Stimulated activated CD8-positive, alpha-beta memory T cell treated with anti-CD3 and anti-CD28 coated beads, Interleukin-4, amount 100 ng/mL, for 24 hours (primary cell): ENCODE results near the gene ZNF282.
A peak's percentile ranks its signal among the peaks of the same experiment; 100 is the strongest.

Experiments used
- DNase-seq: peaks from one replicate; pipeline ENCODE4 v3.0.0-alpha.2; 2020; ENCODE audit warnings: low read depth

The ZNF282 gene

DNA sequence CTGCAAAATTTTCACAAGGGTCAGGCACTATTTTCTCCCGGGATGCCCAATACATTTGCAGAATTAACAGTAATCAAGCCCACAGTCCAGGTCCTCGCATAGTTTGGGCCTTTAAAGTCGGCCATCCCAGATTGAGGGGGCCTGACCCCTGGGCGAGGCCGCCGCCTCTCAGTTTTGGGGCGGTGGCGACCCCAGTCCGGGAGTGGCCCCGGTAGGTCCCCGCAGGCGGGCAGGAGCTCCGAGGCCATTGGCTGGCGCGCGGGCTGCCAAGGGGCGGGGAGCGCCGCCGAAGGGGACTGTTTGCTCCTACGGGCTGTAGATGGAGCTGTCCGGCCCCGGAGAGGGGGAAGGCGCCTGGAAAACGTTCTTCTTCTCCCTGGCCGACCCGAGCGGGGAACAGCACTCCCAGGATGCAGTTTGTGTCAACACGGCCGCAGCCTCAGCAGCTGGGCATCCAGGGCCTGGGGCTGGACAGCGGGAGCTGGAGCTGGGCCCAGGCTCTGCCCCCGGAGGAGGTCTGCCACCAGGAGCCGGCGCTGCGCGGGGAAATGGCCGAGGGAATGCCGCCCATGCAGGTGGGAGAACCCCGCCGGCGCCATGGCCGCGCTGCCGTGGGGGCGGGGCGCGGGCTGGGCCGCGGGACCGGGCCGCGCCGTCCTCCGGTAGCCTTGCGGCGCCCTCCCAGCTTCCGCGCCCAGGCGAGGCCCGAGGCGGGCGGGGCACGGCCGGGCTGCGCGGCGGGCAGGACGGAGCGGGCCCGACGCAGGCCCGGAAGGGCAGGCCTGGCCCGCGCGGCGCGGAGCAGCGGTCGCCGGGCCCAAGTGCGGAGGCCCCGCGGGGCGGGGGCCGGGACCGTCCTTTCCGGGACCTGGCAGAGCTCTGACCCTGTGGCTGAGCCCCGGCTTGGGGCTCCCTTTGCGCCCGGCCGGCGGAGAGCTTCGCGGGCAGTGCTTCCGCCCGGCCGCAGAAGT, at the start of gene ZNF282:
TSS of gene ZNF282 (plus strand) at position 367 of the 971 bp plus-strand sequence. CDS start at position 411, 44 bp downstream.
- peak; percentile 65 for DNase-seq

- peak; percentile 64 for DNase-seq
These were observed 48.1 kb upstream of the ZNF282 start, which contains the start of gene ZNF398 for GRCh38 chr7:149147072-149147751. Gene ZNF398 (plus strand): TSS chr7:149147453. CDS start chr7:149147743, 290 bp downstream.

DNA sequence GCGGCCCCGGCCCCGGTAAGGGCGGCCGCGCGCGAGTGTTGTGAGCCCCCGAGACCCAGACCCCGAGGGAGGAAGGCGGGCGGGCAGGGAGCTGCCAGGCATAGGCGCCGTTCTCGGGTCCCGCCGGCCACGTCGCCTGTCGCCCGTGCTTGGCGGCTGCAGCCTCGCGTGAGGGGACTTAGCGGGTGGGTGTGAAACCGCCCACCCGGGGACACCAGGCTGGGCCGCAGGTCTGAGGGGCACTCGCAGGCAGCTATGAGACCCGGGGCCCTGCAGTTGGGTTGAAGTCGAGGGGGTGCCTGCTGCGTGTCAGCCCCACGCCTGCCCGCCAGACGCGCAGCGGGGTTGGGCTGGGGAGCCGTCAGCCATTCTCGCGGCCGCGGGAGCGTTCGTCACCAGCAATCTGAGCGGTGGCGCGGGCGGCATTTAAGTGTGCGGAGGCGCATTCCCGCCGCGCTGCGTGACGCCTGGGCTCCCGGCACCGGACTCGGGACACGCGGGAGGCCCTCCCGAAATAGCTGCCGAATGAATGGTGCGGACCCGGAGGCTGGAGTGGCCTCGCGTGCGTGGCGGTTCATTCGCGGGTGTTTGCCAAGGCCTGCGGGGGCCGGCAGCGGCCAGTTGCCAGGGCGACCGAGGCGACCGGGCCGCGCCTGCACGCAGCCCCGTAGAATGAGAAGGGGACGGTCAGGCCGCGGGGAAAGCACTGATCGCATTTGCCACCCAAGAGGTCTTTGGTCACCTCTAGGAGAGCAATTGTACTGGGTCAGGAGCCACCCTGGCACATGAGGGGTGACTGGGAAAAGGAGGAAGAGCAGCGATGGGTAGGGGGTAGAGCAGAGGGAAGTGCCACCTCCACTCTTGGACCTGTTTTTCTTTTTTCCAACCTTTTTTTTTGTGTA, 47.3 kb upstream of the ZNF282 start:
- peak; percentile 47 for DNase-seq

DNA sequence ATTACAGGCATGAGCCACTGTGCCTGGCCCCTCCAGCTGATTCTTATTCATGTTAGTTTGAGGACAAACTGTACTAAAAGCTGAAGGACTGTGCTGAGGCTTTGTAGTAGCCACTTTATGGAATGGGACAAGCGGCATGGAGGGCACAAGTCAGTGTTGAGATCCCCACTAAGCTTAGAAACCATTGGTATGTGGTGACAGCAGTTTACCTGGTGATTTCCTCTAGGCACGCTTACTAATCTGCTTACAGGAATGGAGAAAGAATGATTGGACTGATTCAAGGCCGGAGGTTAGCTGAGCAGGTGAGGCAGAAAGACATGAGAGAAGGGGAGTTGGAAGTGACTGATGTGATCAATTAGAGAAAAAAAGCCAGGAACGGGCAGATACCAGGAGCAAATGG, 44.4 kb upstream of the ZNF282 start:
- no peak for DNase-seq

DNA sequence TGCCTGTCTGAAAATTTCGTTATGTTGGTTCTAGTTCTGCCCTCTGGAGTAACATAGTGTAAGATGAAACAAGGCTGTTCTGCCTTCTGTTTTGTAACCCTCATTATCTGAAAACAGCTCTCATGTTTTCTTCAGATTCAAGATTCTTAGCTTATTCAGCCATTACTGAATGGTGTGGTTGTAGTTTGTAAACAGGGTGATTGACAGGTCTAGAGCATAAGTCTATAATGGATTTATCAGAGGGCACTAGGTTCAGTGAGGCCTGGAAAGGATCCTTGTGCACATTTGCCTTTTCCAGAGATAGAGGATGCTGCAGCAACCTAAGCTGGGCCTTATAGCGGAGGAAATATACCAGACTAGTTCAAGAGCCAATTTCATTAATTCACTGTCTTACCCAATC, 42.0 kb upstream of the ZNF282 start:
- no peak for DNase-seq

DNA sequence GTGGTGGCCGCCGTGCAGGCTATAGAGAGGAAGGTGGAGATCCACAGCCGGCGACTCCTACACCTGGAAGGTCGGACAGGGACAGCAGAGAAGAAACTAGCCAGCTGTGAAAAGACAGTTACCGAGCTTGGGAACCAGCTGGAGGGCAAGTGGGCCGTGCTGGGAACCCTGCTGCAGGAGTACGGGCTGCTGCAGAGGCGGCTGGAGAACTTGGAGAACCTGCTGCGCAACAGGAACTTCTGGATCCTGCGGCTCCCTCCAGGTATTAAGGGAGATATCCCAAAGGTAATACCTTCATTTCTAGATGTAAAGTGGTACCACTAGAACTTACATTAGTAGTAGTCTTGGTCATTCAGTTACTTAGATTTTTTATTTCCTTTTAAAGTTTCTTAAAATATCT, 41.3 kb upstream of the ZNF282 start:
- DNase-seq, result no peak

GRCh38 chr7:149156898-149157297, 38.4 kb upstream of the ZNF282 start:
- no peak for DNase-seq

- no peak for DNase-seq
These were observed 34.0 kb upstream of the ZNF282 start for GRCh38 chr7:149161241-149161848.

DNA sequence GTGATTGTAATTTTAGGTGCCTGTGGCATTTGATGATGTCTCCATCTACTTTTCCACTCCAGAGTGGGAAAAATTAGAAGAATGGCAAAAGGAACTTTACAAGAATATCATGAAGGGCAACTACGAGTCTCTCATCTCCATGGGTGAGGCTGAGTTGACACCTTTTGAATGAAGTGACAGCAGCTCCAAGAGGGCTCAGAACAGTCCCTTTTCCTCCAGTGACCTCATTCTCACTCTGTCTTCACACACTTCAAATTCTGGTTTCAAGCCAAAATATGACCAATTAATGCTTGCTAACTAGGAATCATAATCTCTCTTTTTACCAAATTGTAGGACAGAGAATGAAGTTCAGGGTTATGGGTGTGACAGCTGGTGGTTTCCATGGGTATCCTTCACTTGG, 29.2 kb upstream of the ZNF282 start:
- no peak for DNase-seq

- no peak for DNase-seq
These were observed 28.6 kb upstream of the ZNF282 start for GRCh38 chr7:149166630-149167352.

DNA sequence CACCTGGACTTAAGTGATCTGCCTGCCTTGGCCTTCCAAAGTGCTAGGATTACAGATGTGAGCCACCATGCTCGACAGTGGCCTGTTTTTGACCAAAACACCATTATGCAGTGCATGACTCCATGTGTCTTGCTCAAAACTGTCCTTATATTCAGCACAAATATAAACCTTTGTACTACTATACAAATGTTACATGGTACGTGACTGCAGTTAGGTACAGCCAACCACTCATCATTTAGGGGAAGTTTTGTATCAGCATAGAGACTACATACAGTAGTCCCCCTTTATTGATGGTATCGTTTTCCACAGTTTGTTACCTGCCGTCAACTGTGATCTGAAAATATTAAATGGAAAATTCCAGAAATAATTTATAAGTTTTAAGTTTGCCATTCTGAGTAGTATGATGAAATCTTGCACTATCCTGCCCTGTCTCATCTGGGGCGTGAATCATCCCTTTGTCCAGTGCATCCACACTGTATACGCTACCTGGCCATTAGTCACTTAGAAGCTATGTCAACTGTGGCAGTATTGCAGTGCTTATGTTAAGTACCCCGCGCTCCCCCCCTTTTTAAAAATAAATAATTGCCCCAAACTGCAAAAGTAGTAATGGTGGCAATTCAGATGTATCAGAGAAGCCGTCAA, 23.3 kb upstream of the ZNF282 start:
- no peak for DNase-seq

DNA sequence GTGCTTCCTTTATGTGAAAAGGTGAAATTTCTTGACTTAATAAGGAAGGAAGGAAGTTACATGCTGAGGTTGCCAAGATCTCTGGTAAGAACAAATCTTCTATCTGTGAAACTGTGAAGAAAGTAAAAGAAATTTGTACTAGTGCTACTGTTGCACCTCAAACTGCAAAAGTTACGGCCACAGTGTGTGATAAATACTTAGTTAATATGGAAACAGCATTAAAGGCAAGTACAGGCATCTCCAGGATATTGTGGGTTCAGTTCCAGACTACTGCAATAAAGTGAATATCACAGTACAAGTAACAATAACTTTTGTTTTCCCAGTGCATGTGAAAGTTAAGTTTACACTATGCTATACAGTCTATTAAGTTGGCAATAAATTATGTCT, 22.8 kb upstream of the ZNF282 start:
- no peak for DNase-seq

GRCh38 chr7:149175150-149175549, 20.2 kb upstream of the ZNF282 start:
- DNase-seq, result no peak

DNA sequence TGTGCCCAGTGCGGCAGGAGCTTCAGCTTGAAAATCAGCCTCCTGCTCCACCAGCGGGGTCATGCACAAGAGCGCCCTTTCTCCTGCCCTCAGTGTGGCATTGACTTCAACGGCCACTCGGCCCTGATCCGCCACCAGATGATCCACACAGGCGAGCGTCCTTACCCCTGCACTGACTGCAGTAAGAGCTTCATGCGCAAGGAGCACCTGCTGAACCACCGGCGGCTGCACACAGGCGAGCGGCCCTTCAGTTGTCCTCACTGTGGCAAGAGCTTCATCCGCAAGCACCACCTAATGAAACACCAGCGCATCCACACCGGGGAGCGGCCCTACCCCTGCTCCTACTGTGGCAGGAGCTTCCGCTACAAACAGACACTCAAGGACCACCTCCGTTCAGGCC, 16.1 kb upstream of the ZNF282 start:
- no peak for DNase-seq

- DNase-seq, result no peak
These were observed 14.5 kb upstream of the ZNF282 start for GRCh38 chr7:149180722-149181449.

GRCh38 chr7:149181450-149181790, 13.9 kb upstream of the ZNF282 start:
- DNase-seq, result no peak

DNA sequence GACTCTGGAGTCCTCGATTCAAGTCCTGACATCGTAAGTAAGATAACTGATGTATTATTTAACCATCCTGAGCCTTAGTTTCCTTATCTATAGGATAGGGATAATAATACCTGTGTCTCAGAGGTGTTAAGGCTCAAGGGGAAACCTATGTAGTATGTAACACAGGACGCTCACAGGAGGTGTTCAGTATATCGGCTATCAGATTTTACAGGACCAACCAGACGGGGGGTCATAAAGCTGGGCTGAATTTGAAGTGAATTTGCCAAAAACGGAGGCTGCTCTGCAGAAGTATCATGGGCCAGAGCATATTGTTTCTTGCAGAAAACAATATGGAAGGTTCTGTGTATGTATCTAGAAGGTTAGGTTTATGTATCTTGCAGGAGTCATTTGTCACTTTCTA, 11.1 kb upstream of the ZNF282 start:
- DNase-seq, result no peak

DNA sequence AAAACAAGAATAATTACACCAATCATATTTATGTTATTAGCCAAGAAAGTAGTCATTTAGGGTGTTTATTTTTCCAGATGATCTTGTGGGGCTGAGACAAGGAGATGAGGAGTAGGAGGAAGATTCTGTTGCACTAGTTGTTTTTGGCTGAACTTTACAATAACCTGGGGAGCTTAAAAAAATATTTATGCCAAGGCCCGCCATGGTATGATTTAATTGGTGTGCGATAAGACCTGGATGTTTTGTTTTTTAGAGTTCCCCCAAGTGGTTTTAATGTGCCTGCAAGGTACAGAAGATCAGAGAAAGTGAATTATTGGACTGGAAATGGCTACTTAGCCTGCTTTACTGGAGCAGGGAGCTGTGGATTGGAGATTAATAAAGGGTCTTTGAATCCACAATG, 7.1 kb upstream of the ZNF282 start:
- DNase-seq, result no peak

GRCh38 chr7:149188637-149189259, 6.6 kb upstream of the ZNF282 start:
- DNase-seq, result no peak
